DND-41 (cell line): ENCODE results near the gene ZBTB18.

Experiments
- ATAC-seq: fragments of 200-7000 bp; cut with Tn5 transposase; 3 replicates; pipeline ENCODE4 v1.9.1; 2021; ENCODE audit warnings: low read depth; ENCODE audit not compliant: insufficient read depth
- DNase-seq: peaks from one replicate; pipeline ENCODE4 v3.0.0-alpha.2; 2020
- H2AFZ ChIP-seq: 2 replicates; pipeline ENCODE4 v1.6.0; 2012; ENCODE audit warnings: low read depth, low read length
- H3K27ac ChIP-seq: 2 replicates; pipeline ENCODE4 v1.5.1; 2012; ENCODE audit warnings: low read length, inconsistent platforms
- H3K27me3 ChIP-seq: fragments of 200-600 bp; sonication (generic); 2 replicates; pipeline ENCODE4 v1.6.0; 2012; ENCODE audit warnings: low read length, mild to moderate bottlenecking, inconsistent platforms; ENCODE audit not compliant: insufficient read depth, poor library complexity
- H3K36me3 ChIP-seq: 2 replicates; pipeline ENCODE4 v1.5.1; 2012; ENCODE audit warnings: low read length, inconsistent platforms; ENCODE audit not compliant: insufficient read depth
- H3K4me1 ChIP-seq: 2 replicates; pipeline ENCODE4 v1.5.1; 2012; ENCODE audit warnings: mild to moderate bottlenecking, low read length; ENCODE audit not compliant: insufficient read depth
- H3K4me2 ChIP-seq: 2 replicates; pipeline ENCODE4 v1.6.0; 2012; ENCODE audit warnings: mild to moderate bottlenecking, moderate library complexity, low read length, inconsistent platforms; ENCODE audit not compliant: insufficient read depth
- H3K4me3 ChIP-seq, 2 experiments: fragments of 200-600 bp in 1 of 2; shearing (Covaris generic) in 1 of 2; 2 replicates each; pipeline ENCODE4 v1.5.1; 2012 to 2016; ENCODE audit warnings: inconsistent platforms in 2 of 2, low read length in 2 of 2, mild to moderate bottlenecking in 2 of 2, low read depth in 1 of 2, moderate library complexity in 1 of 2
- H3K79me2 ChIP-seq: 2 replicates; pipeline ENCODE4 v1.6.0; 2012; ENCODE audit warnings: low read length, inconsistent platforms; ENCODE audit not compliant: insufficient read depth
- H3K9ac ChIP-seq: 2 replicates; pipeline ENCODE4 v1.6.0; 2012; ENCODE audit warnings: low read depth, mild to moderate bottlenecking, inconsistent platforms, low read length, moderate library complexity
- H3K9me3 ChIP-seq: 2 replicates; pipeline ENCODE4 v1.5.1; 2012; ENCODE audit warnings: low read length, moderate library complexity, mild to moderate bottlenecking, inconsistent platforms; ENCODE audit not compliant: insufficient read depth, severe bottlenecking
- H4K20me1 ChIP-seq: 2 replicates; pipeline ENCODE4 v1.6.0; 2012; ENCODE audit warnings: low read length; ENCODE audit not compliant: insufficient read depth
- CTCF ChIP-seq: IDR thresholded peaks from 2 replicates; pipeline ENCODE4 v1.5.1; 2012; ENCODE audit warnings: borderline replicate concordance, low read length, moderate library complexity, mild to moderate bottlenecking; ENCODE audit not compliant: poor library complexity, severe bottlenecking; ENCODE audit errors: extremely low read depth
- EZH2 ChIP-seq: IDR thresholded peaks from 3 replicates; pipeline ENCODE4 v1.6.1; 2012; ENCODE audit warnings: borderline replicate concordance, low read depth, mild to moderate bottlenecking, moderate library complexity, low read length, inconsistent platforms; ENCODE audit not compliant: severe bottlenecking

Gene ZBTB18

GRCh38 chr1:244027491-244028145 is 23.5 kb upstream of the ZBTB18 start:
- Histone ChIP-seq H4K20me1 (no peaks in the 10 kb centered on the region), H3K4me1 (no peaks in the 10 kb centered on the region), H3K9me3 (no peaks in the 10 kb centered on the region), H2AFZ (no peak overlapping the region), H3K27me3 (no peaks in the 10 kb centered on the region), H3K36me3 (no peaks in the 10 kb centered on the region), H3K27ac (no peak overlapping the region), H3K4me2 (no peak overlapping the region), H3K9ac (no peak overlapping the region), H3K79me2 (no peaks in the 10 kb centered on the region), H3K4me3 (no peak overlapping the region)
- DNase-seq (no peak), ATAC-seq (no peak)
- no peak for TF ChIP-seq CTCF
- no peak for TF ChIP-seq EZH2

GRCh38 chr1:244028701-244029100 is 22.4 kb upstream of the ZBTB18 start:
- Histone ChIP-seq H3K4me2 (no peak overlapping the region), H4K20me1 (no peaks in the 10 kb centered on the region), H3K4me1 (no peaks in the 10 kb centered on the region), H3K79me2 (no peaks in the 10 kb centered on the region), H3K36me3 (no peaks in the 10 kb centered on the region), H3K27ac (no peak overlapping the region), H2AFZ (no peak overlapping the region), H3K4me3 (no peak overlapping the region), H3K27me3 (no peaks in the 10 kb centered on the region), H3K9me3 (no peaks in the 10 kb centered on the region), H3K9ac (no peak overlapping the region)
- no peak for DNase-seq
- no peak for TF ChIP-seq EZH2
- no peak for TF ChIP-seq CTCF
- no peak for ATAC-seq

- Histone ChIP-seq H3K4me1 (no peaks in the 10 kb centered on the region), H3K36me3 (no peaks in the 10 kb centered on the region), H3K9ac (no peak overlapping the region), H4K20me1 (no peaks in the 10 kb centered on the region), H3K9me3 (no peaks in the 10 kb centered on the region), H3K27ac (no peak overlapping the region), H3K79me2 (no peaks in the 10 kb centered on the region), H2AFZ (no peak overlapping the region), H3K4me3 (no peak overlapping the region), H3K27me3 (no peaks in the 10 kb centered on the region), H3K4me2 (no peak overlapping the region)
- ATAC-seq = no peak
- DNase-seq = no peak
- TF ChIP-seq EZH2 (no peak), CTCF (no peak)
These were observed 22.0 kb upstream of the ZBTB18 start for GRCh38 chr1:244029124-244029523.
